GM12875 (cell line): Measurements from ENCODE around the gene CD72.
"Not testable (repeated sequence)": the region's sequence is repeated elsewhere in the genome, so short reads cannot be mapped to it uniquely, and the experiment has no call there.

ENCODE experiments used
- H3K4me3 ChIP-seq: one replicate; pipeline ENCODE4 v1.5.1; 2011; ENCODE audit warnings: low read depth, low read length, control low read depth
- TF ChIP-seq, protein P1 (sequence below): IDR thresholded peaks from 2 replicates; pipeline ENCODE4 v1.5.1; 2011; ENCODE audit warnings: low read depth, mild to moderate bottlenecking, control low read depth, inconsistent platforms, low read length, moderate library complexity, borderline replicate concordance; ENCODE audit not compliant: insufficient read depth

The CD72 gene

DNA sequence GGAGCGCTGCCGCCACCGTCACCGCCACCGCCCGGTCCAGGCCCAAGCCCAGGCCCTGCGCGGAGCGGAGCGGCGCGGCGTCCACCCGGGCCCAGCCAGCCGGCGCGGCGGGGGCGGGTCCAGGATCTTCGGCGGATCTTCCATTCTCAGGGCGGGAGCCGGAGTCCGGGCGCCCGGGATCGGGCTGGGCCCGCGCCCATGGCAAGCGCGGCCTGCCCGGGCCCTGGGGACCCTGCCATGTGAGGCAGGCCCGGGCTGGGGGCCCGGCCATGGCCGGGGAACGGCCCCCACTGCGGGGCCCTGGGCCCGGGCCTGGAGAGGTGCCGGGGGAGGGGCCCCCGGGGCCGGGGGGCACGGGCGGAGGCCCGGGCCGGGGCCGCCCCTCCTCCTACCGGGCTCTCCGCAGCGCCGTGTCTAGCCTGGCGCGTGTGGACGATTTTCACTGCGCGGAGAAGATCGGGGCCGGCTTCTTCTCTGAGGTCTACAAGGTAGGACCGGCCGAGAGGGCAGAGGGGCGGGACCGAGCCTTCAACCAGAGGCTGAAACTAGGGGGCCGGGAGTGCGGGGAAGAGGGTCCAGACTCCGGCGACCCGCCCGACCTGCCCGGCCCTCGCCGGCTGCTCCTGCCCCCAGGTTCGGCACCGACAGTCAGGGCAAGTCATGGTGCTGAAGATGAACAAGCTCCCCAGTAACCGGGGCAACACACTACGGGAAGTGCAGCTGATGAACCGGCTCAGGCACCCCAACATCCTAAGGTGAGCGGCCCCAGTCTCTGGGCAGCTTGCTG lies 12.7 kb downstream of the CD72 start:
- TF ChIP-seq, protein P1, sequence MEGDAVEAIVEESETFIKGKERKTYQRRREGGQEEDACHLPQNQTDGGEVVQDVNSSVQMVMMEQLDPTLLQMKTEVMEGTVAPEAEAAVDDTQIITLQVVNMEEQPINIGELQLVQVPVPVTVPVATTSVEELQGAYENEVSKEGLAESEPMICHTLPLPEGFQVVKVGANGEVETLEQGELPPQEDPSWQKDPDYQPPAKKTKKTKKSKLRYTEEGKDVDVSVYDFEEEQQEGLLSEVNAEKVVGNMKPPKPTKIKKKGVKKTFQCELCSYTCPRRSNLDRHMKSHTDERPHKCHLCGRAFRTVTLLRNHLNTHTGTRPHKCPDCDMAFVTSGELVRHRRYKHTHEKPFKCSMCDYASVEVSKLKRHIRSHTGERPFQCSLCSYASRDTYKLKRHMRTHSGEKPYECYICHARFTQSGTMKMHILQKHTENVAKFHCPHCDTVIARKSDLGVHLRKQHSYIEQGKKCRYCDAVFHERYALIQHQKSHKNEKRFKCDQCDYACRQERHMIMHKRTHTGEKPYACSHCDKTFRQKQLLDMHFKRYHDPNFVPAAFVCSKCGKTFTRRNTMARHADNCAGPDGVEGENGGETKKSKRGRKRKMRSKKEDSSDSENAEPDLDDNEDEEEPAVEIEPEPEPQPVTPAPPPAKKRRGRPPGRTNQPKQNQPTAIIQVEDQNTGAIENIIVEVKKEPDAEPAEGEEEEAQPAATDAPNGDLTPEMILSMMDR: no peak
- H3K4me3 ChIP-seq: peak overlapping the region; percentile 80

DNA sequence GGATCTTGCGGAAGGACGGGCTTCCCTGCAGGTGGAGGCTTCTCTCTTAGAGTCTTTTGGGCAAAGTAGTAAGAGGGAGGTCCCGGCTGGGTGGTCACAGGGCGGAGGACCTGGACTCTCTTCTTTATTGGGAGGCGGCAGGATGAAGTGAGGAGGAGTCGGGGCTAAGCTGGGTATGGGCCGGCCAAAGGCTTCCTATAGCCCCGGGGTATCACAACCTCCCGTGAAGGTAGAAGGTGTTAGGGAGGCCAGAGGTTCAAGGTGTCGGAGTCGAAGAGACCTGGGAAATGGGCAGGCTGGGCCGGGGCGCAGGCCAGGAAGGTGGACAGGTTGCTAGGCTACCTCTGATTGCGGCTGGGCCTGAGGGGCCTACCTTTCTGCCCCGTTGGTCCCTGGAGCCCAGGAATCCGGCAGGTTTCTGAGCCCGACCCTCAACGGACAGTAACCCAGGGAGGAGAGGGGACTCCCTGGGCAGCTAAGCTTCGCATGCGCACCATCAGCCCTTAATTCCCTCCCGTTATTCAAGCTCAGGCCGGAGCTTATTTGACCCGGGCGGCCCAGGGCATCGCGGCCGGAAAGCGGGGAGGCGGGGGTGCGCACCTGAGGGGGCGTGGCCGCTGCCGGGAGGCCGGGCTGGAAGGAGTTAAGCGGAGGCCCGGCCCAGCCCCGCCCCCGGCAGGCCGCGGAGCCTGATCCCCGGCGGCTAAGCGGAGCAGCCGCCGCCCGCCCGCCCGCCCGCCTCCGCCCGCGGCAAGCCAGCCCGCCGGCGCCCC lies 13.4 kb downstream of the CD72 start, which contains the start of gene TESK1:
TSS of gene TESK1 (plus strand) at position 685 of the 773 bp plus-strand sequence. CDS start 358 bp downstream, outside the sequence.
- TF ChIP-seq, protein P1: no peak
- H3K4me3 ChIP-seq: peak within 1 kb of the TSS; percentile 80

DNA sequence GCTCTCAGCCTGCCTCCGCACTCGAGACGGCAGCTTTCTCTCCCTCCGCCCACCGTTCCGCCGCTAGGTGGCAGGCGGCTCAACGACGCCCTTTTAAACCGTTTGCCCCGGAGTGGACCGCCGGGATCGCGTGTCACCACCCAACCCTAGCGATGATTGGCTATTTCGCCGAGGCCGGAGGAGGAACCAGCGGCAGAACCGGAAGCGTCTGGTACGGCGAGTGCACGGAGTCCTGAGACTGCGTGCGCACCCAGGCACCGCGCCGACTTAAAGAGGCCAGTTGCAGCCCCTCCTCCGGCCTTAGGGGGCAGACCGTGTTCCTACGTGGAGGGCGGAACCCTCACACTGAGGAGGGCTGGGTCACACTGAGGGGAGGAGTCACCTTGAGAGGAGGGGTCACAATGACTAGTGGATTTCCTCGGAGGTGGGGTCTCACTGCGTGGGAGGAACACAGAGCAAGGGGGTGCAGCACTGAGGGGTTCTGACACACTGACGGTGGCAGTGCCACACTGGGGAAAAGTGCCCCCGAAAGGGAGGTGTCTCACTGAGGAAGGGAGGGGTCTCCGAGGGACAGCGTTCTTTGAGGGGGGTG lies 14.1 kb downstream of the CD72 start:
- TF ChIP-seq, protein P1: peak; percentile 84
- peak overlapping the region; percentile 80 for H3K4me3 ChIP-seq

DNA sequence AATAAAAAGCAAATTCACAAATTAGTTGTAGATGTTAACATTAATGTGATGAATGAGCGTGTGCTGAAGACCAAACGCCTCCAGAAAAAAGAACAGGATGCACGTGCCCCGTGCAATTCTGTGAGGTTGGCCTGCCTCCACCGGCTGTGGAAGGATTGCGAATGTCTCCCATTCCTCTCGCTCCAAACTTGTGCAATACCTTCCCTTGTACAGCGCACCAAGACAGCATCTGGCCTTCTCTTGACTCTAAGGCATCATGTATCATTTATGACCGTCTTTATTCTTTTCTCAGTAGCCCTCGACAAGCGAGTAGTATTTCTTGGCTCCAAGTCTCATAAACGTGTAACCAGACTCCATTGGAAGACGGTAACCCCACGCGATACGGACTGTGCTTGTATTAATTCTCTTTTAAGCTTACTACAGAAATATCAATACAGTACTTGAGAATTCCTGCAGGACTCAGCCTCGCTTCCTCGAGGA lies 14.7 kb downstream of the CD72 start:
- TF ChIP-seq, protein P1: no peak
- peak overlapping the region; percentile 37 for H3K4me3 ChIP-seq

DNA sequence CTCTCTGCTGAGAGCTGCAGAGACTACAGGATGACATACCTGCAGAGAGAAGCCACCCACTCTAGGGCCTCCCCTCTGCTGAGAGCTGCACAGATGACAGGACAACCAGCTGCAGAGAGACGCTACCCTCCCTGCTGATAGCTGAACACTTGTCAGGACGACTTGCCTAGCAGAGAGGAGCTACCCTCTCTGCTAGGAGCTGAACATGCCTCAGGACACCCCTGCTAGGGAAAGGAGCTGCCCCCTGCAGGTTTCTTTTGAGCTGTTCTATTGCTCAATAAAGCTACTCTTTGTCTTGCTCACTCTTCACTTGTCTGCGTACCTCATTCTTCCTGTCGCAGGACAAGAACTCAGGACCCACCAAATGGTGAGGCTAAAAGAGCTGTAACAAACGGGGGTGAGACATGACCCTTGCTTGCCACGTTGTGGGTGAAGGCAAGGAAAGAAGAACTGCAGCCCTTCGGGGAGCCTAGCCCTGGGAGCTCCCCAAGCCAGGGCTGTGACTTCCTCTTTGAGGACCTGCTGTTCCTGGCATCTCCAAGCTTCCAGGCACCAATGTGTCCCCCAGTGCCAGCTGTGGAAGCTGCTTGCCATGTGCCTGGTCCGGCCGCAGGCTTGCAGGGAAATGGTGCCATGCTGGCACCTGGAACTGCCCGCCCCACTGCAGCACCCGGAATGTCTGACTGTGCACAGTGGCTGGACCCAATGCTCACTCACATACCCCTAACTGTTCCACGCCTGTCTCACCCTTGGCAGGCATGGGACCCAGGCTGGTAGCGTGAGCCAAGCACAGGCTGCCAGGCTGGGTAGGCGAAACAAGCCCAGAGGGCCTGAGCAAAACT lies 18.2 kb downstream of the CD72 start:
- TF ChIP-seq, protein P1: 0 out of 2 replicates have a peak, but pooled peaks have one; percentile 18
- no peak overlapping the region for H3K4me3 ChIP-seq

DNA sequence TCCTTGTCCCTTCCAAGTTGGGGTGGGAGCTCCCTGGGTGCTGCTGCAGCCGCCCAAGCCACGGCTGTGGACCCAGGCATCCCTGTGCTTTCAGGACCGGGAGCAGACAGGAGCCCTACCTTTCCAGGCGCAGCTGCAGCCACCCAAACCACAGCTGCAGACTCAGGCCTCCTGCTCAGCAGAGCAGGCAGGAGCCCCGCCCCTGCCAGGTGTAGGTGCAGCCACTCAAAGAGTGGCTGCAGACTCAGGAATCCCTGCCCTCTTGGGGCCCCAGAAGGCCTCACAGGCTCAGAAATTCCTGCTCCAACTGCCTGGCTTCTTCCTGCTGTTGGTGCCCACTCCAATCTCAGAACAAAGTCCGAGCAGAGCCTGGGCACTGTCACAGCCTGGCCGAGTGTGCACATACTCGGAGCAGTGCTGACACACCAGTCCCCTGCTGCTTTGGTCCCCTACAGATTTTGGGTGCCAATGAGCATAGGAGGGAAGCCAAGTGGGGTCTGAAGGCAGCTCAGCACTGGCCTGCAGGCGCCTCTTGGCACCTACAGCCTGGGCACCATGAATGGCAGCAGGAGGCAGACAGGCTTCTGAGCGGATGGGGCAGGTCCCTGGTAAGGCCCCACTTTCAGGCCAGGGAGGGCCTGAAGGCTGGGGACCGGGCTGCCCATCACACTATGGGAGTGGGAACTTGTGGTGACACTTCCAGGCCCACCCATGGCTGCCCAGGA lies 19.2 kb downstream of the CD72 start:
- no peak overlapping the region for H3K4me3 ChIP-seq

DNA sequence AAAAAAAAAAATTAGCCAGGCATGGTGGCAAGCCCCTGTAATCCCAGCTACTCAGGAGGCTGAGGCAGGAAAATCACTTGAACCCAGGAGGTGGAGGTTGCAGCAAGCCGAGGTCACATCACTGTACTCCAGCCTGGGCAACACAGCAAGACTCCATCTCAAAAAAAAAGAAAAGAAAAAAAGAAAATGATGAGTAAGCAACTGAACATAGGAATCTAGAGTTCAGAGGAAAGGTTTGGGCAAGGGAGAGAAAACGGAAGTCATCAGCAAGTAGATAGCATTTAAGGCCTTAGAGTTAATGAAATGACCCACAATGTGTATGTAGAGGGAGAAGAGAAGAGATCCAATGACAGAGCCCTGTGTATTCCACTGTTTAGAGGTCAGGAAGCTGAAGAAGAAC lies 21.3 kb downstream of the CD72 start:
- H3K4me3 ChIP-seq: not testable (repeated sequence)

More for the DNA sequence above, 19.2 kb downstream of the CD72 start:
- TF ChIP-seq, protein P1: no peak
